ENCODE measurements around the gene PRR15L. TPM values are rescaled to one million over a fixed set of nuclear protein-coding genes. Genes with fewer than 3 reads are reported as not detected.

The PRR15L gene
- total RNA-seq, 1 donor from 2014 or later: not detected

GRCh38 chr17:47982645-47983390 is 25.1 kb upstream of the PRR15L start:
- TF ChIP-seq CTCF (IDR thresholded peaks at IDR 0.05; ENCODE audit: partially characterized antibody, unreplicated experiment): no peak
- Mint-ChIP-seq H3K27me3 (ENCODE audit: unreplicated experiment) (peaks cover 4% of the 10 kb centered on the region), H3K36me3 (ENCODE audit: unreplicated experiment) (no peaks in the 10 kb centered on the region), H3K4me3 (ENCODE audit: unreplicated experiment) (no peak overlapping the region), H3K4me1 (ENCODE audit: low read depth, unreplicated experiment) (peaks cover 31% of the 10 kb centered on the region), H3K27ac (ENCODE audit: unreplicated experiment) (peak overlapping the region; percentile 84), H3K9me3 (ENCODE audit: unreplicated experiment) (peaks cover 4% of the 10 kb centered on the region)
- DNase-seq: no peak

- Mint-ChIP-seq H3K4me1 (ENCODE audit: low read depth, unreplicated experiment) (peaks cover 25% of the 10 kb centered on the region), H3K36me3 (ENCODE audit: unreplicated experiment) (no peaks in the 10 kb centered on the region), H3K9me3 (ENCODE audit: unreplicated experiment) (peaks cover 4% of the 10 kb centered on the region), H3K4me3 (ENCODE audit: unreplicated experiment) (no peak overlapping the region), H3K27ac (ENCODE audit: unreplicated experiment) (peak overlapping the region; percentile 84), H3K27me3 (ENCODE audit: unreplicated experiment) (peaks cover 4% of the 10 kb centered on the region)
- DNase-seq: no peak
- no peak for TF ChIP-seq CTCF (IDR thresholded peaks at IDR 0.05; ENCODE audit: partially characterized antibody, unreplicated experiment)
Observed at GRCh38 chr17:47982091-47982617, 24.5 kb upstream of the PRR15L start.

- peaks cover 24% of the 10 kb centered on the region for H3K4me1 Mint-ChIP-seq (ENCODE audit: low read depth, unreplicated experiment)
- H3K27me3 Mint-ChIP-seq (ENCODE audit: unreplicated experiment): peaks cover 4% of the 10 kb centered on the region
- TF ChIP-seq CTCF (IDR thresholded peaks at IDR 0.05; ENCODE audit: partially characterized antibody, unreplicated experiment): no peak
- DNase-seq: no peak
- no peak overlapping the region for H3K4me3 Mint-ChIP-seq (ENCODE audit: unreplicated experiment)
- no peak overlapping the region for H3K27ac Mint-ChIP-seq (ENCODE audit: unreplicated experiment)
- peaks cover 4% of the 10 kb centered on the region for H3K9me3 Mint-ChIP-seq (ENCODE audit: unreplicated experiment)
- H3K36me3 Mint-ChIP-seq (ENCODE audit: unreplicated experiment): no peaks in the 10 kb centered on the region
Observed at GRCh38 chr17:47981462-47981861, 23.8 kb upstream of the PRR15L start.

GRCh38 chr17:47980541-47980940 is 22.9 kb upstream of the PRR15L start:
- Mint-ChIP-seq H3K9me3 (ENCODE audit: unreplicated experiment) (peaks cover 4% of the 10 kb centered on the region), H3K4me1 (ENCODE audit: low read depth, unreplicated experiment) (peaks cover 26% of the 10 kb centered on the region), H3K27ac (ENCODE audit: unreplicated experiment) (no peak overlapping the region), H3K4me3 (ENCODE audit: unreplicated experiment) (no peak overlapping the region), H3K27me3 (ENCODE audit: unreplicated experiment) (peaks cover 4% of the 10 kb centered on the region), H3K36me3 (ENCODE audit: unreplicated experiment) (no peaks in the 10 kb centered on the region)
- DNase-seq: no peak
- TF ChIP-seq CTCF (IDR thresholded peaks at IDR 0.05; ENCODE audit: partially characterized antibody, unreplicated experiment): no peak

- H3K4me3 Mint-ChIP-seq (ENCODE audit: unreplicated experiment): no peak overlapping the region
- peak; percentile 81 for DNase-seq
- TF ChIP-seq CTCF (IDR thresholded peaks at IDR 0.05; ENCODE audit: partially characterized antibody, unreplicated experiment): peak; percentile 86
- H3K9me3 Mint-ChIP-seq (ENCODE audit: unreplicated experiment): peaks cover 4% of the 10 kb centered on the region
- no peak overlapping the region for H3K27ac Mint-ChIP-seq (ENCODE audit: unreplicated experiment)
- H3K36me3 Mint-ChIP-seq (ENCODE audit: unreplicated experiment): no peaks in the 10 kb centered on the region
- peaks cover 2% of the 10 kb centered on the region for H3K27me3 Mint-ChIP-seq (ENCODE audit: unreplicated experiment)
- peaks cover 19% of the 10 kb centered on the region for H3K4me1 Mint-ChIP-seq (ENCODE audit: low read depth, unreplicated experiment)
Observed at GRCh38 chr17:47978324-47978723, 20.6 kb upstream of the PRR15L start.
